SK-N-MC (cell line): ENCODE results near the gene CPT1A.

Source experiments
- EZH2 ChIP-seq: fragments of 200-600 bp; sonication (generic); IDR thresholded peaks from one replicate; pipeline ENCODE4 v1.6.1; 2017; ENCODE audit warnings: antibody characterized with exemption
- POLR2AphosphoS5 ChIP-seq: IDR thresholded peaks from 2 replicates; pipeline ENCODE4 v1.6.1; 2012; ENCODE audit warnings: mild to moderate bottlenecking, low read depth, low read length, borderline replicate concordance

GRCh38 chr11:68762481-68762880 is 79.2 kb downstream of the CPT1A start:
- TF ChIP-seq POLR2AphosphoS5 (no peak), EZH2 (no peak)
